Esophagus squamous epithelium (tissue), 4 donors: ENCODE results near the gene C5orf22.

Experiments used
- CTCF ChIP-seq, 6 experiments: fragments of 450-650 bp in 4 of 6; fragments of 200-600 bp in 2 of 6; sonication (generic) in 2 of 6; IDR thresholded peaks; one replicate each; pipeline ENCODE4 v1.5.1; 2016 to 2019; ENCODE audit warnings: antibody characterized with exemption in 6 of 6, mild to moderate bottlenecking in 4 of 6, moderate library complexity in 4 of 6
- POLR2A ChIP-seq, 4 donors: fragments of 450-650 bp; IDR thresholded peaks; one replicate each; pipeline ENCODE4 v1.6.1; 2017; ENCODE audit warnings: antibody characterized with exemption in 4 of 4, mild to moderate bottlenecking in 4 of 4, moderate library complexity in 3 of 4

- TF ChIP-seq POLR2A (IDR thresholded peaks at IDR 0.05) = no peak
- no peak for TF ChIP-seq CTCF (IDR thresholded peaks at IDR 0.05)
Observed at GRCh38 chr5:31598640-31599611, 66.8 kb downstream of the C5orf22 start.
